A549 (cell line): ENCODE results near the gene MINDY3.

Experiments
- CTCF ChIP-seq: fragments of >200 bp; sonication (Bioruptor Twin); formaldehyde crosslinking; IDR thresholded peaks from 3 replicates; pipeline ENCODE4 v1.5.1; 2016
- FOSB ChIP-seq: fragments of 250-450 bp; sonication (Bioruptor Pico); IDR thresholded peaks from 2 replicates; pipeline ENCODE4 v1.5.0; 2020; ENCODE audit warnings: mild to moderate bottlenecking, moderate library complexity
- GATA3 ChIP-seq: IDR thresholded peaks from 2 replicates; pipeline ENCODE4 v1.6.1; 2012; ENCODE audit warnings: borderline replicate concordance
- HDAC2 ChIP-seq: fragments of 200-600 bp; sonication (generic); IDR thresholded peaks from 2 replicates; pipeline ENCODE4 v1.6.1; 2016
- KDM1A ChIP-seq: fragments of 200-600 bp; sonication (generic); IDR thresholded peaks from 2 replicates; pipeline ENCODE4 v1.6.1; 2016; ENCODE audit warnings: low read depth, mild to moderate bottlenecking
- MAFK ChIP-seq: fragments of 450-650 bp; IDR thresholded peaks from 2 replicates; pipeline ENCODE4 v1.6.1; 2014; ENCODE audit not compliant: partially characterized antibody
- POLR2A ChIP-seq: IDR thresholded peaks from 2 replicates; pipeline ENCODE4 v1.6.1; 2012; ENCODE audit warnings: mild to moderate bottlenecking, low read length
- RAD21 ChIP-seq, 2 experiments: fragments of >200 bp in 1 of 2; sonication (Bioruptor Twin) in 1 of 2; formaldehyde crosslinking in 1 of 2; IDR thresholded peaks in 1 of 2; conservative IDR thresholded peaks in 1 of 2; 2 replicates in 1 of 2; 3 replicates in 1 of 2; pipeline ENCODE4 v1.6.1; 2012 to 2018; ENCODE audit warnings: inconsistent platforms in 1 of 2
- RNF2 ChIP-seq: fragments of 200-600 bp; sonication (generic); IDR thresholded peaks from 2 replicates; pipeline ENCODE4 v1.6.1; 2016; ENCODE audit warnings: low read depth, mild to moderate bottlenecking, antibody characterized with exemption, moderate library complexity, borderline replicate concordance
- SMC3 ChIP-seq: fragments of >200 bp; sonication (Bioruptor Twin); formaldehyde crosslinking; IDR thresholded peaks from 3 replicates; pipeline ENCODE4 v1.6.1; 2018; ENCODE audit warnings: inconsistent platforms

DNA sequence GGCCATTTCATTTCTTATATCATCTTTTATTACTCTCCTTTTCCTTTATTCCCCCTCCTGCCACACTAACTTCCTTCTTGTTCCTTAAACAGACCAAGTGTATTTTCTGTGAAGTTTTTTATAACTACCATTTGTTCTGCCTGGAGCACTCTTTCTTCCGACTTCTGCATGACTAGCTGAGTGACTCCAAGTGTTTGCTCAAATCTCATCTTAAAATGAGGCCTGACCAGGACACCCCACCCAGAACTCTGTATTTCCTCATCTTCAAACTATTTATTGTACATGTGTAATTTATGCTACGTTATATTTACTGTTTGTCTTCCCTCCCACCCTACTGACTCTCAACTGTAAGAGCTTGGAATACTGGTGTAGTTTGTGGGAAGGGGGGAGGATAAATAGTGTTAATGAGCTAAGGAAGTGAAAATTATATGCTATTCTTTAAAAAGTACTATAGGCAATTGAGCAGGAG lies 3.2 kb downstream of the MINDY3 start:
- no peak for TF ChIP-seq SMC3
- TF ChIP-seq MAFK: no peak
- no peak for TF ChIP-seq HDAC2
- TF ChIP-seq KDM1A: no peak
- TF ChIP-seq POLR2A: no peak
- no peak for TF ChIP-seq CTCF
- no peak for TF ChIP-seq GATA3
- TF ChIP-seq FOSB (CRISPR knock-in tag): no peak
- no peak for TF ChIP-seq RNF2
- TF ChIP-seq RAD21 (conservative IDR thresholded peaks at IDR 0.05 in 1 of 2, IDR thresholded peaks at IDR 0.05 in 1 of 2): no peak
